COLO668 (cell line): ENCODE measurements around the gene SETSIP.
"Not testable (repeated sequence)": the region's sequence is repeated elsewhere in the genome, so short reads cannot be mapped to it uniquely, and the experiment has no call there.

ENCODE experiments used
- DNase-seq: peaks from one replicate; lab custom pipeline; 2025; ENCODE audit not compliant: unreplicated experiment; lab: John Stamatoyannopoulos, UW

Gene SETSIP

DNA sequence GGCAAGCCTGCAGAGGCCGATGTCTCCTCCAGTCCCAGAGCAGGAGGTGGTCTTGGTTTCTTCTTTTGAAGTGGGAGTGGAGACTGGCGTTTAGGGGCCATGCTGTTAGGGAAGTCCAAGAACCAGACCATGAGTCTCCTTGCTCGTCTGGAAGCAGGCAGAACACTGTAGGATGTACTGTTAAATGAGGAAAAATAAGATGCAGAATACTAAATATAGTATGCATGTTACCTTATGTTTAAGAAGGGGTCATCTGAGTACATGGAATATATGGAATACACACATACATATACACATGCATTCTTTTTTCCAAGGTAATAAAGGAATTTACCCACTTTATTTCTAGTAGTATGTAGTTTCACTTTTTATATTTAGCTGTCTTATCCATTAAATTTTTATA lies at the start of gene SETSIP:
TSS of gene SETSIP (minus strand) at position 101 of the 400 bp plus-strand sequence. CDS start at position 101, 0 bp downstream.
- no peak for DNase-seq

DNA sequence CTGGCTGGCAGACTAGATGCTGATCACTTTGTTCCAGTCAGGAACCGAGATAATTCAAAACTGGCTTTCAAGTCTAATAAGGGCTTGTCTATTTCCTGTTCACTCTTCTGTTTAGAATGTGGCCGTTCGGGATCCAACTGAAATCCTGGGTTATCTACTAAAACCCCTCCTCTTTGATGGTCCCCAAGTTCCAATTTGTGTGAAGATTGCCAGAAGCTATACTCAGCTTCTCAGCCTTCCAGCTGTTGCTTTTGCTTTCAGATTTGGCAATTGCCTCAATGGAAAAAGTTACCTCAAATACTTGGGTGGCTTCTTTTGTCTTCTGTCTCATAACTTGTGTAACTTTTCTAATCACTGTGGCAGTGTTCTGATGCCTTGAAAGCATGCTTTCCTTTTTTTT lies 48.7 kb upstream of the SETSIP start:
- DNase-seq = no peak

- no peak for DNase-seq
Measured at GRCh38 chr1:92118826-92119225, 43.6 kb upstream of the SETSIP start.

- no peak for DNase-seq
Measured at GRCh38 chr1:92117526-92117925, 42.3 kb upstream of the SETSIP start.

DNA sequence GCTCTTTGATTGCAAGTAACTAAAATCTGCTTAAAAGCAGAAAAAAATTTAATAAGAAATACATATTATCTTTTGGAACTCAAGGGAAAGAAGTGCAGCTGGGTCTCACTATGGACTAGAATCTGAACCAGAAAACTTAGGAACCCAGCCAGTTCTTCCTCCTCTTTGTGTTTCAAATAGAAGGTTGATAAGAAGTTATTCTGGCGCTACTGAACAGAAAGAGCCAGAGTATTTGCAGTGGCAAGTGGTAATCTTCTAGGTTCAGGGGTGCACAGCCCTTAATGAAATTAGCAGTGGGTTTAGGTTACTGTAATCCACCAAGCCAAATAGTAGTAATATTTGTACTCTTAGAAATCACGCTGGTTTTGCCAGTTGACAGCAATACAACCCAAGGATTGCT lies 33.4 kb upstream of the SETSIP start:
- DNase-seq = no peak

GRCh38 chr1:92105546-92106081 lies 30.4 kb upstream of the SETSIP start:
- DNase-seq = no peak

DNA sequence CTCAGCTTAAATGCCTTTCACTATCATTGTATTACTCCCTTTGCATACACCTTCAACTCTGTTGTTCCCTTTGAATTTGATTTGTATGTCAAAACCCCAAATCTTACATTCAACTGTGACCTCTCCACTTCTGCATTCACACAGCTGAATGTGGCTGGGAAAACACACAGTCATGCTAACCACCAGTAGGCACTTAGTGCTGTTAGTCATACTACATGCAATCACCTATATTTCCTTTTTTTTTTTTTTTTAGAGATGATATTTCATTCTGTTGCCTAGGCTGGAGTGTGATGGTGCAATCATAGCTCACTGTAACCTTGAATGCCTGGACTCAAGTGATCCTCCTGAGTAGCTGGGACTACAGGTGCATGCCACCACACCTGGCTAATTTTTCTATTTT lies 21.1 kb upstream of the SETSIP start:
- DNase-seq = no peak

DNA sequence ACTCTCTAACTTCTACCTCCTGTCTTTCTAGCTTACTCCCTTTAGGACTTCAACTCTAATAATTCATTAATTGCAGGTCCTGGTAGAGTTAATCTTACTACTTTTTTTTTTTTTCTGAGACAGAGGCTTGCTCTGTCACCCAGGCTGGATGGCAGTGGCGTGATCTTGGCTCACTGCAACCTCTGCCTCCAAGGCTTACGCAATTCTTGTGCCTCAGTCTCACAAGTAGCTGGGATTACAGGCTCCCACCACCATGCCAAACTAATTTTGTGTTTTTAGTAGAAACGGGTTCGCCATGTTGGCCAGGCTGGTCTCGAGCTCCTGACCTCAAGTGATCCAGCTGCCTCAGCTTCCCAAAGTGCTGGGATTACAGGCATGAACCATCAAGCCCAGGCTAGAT lies 20.7 kb upstream of the SETSIP start:
- no peak for DNase-seq

- DNase-seq = no peak
Measured at GRCh38 chr1:92094595-92094994, 19.4 kb upstream of the SETSIP start.

DNA sequence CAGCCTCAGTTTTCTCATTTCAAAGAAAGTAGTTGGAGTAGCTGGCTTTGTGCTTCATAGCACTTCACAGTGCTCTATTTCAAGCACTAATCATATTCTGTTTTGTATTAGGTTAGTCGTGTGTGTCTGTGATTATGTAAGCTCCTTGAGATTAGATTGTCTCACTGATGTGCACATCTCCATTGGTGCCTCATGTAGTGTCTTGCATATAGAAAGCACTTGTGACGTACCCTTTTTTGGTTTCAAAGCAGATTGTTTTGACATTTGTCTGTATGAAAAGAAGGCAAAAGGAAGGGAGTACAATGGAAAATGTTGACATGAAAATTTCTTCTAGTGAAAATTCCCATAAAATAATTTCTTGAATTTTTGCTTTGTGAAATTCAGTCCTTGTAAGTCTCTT lies 18.9 kb upstream of the SETSIP start:
- DNase-seq = no peak

DNA sequence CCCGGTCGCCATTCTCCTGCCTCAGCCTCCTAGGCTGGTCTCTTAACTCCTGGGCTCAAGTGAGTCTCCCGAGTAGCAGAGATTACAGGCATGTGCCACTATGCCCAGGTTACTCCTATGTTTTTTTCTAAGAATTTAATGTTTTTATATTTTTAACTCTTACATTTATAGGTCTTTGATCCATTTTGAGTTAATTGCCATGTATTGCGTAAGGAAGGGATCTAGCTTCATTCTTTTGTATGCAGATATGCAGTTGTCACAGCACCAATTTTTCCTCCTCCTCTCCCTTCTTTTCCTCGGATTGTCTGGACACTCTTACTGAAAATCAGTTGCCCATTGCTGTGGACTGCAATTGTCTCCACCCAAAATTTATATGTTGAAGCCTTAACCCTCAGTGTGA lies 16.4 kb upstream of the SETSIP start:
- no peak for DNase-seq

- no peak for DNase-seq
Measured at GRCh38 chr1:92087542-92087941, 12.3 kb upstream of the SETSIP start.

- DNase-seq = no peak
Measured at GRCh38 chr1:92085727-92086126, 10.5 kb upstream of the SETSIP start.

- no peak for DNase-seq
Measured at GRCh38 chr1:92084651-92085050, 9.4 kb upstream of the SETSIP start.

DNA sequence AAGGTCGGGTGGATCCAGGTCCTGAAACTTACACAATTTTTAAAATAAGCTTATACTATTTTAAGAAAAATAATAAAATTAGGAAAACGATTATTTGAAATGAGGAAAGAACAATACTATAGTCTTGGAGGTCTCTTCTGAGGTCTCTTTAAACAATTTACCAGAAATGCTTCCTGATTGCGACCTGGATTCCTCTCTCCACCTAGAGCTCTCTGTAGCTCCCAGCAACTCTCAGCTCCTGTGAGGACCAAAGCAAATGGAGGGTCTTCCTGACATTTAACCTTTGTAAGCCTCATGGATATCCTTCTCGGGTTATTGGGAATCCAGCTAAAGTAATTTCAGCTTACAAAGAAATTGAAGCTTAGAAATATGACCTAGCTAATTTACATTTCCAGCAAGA lies 5.8 kb upstream of the SETSIP start:
- no peak for DNase-seq

DNA sequence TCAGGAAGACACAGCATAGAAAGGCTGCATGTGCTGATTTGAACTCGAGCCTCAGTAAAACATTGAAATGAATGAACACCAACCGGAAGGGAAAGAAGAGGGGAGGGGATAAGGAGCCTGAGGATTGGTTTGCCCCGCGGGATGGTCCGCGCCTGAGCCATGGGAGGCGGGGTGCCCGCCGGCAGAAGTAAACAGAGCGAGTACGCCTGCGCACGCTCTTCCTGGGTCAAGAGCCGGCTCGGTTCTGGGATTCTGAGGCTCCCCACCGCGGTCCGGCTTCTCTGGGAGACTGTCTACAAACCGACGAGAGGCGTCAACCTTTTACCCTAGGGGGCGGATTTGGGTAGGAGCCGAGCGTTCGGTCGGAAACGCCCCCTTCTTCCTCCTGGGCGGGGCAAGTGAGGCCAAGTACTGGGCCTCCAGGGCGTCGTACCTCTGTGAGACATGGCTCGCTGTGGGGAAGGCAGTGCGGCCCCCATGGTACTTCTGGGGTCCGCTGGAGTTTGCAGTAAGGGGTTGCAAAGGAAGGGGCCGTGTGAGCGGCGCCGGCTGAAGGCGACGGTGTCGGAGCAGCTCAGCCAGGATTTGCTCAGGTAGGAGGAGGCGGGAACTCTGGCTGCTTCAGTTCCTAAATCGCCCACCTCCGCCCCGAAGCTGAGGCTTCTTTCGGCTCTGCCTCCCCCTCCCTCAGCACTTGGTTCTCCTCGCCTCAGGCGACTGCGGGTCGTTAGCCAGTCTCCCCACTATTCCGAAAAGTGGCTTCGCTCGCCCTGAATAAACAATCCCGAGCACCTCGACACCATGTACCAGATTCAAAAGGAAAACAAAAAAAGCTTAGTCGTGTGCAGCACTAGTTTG lies 5.1 kb upstream of the SETSIP start, which contains the start of gene BTBD8:
TSS of gene BTBD8 (plus strand) at position 218 of the 858 bp plus-strand sequence. CDS start at position 445, 227 bp downstream.
- DNase-seq = peak; percentile 82

DNA sequence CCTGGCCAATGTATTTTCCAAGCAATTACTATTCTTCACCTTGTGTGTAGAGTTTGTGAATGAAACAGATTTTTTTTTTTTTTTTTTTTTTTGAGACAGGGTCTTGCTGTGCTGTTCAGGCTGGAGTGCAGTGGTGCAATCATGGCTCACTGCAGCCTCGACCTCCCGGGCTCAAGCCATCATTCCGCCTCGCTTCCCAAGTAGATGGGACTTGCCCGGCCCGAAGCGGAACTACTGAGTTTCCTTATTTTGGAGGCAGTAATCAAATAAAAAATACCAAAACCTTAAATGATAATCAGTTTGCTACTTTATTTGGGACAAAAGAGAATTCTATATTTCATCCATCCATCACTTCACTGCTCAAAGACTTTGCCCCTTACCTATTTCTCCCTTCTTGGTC lies 4.2 kb upstream of the SETSIP start:
- DNase-seq = no peak

GRCh38 chr1:92078077-92078476 lies 2.9 kb upstream of the SETSIP start:
- DNase-seq = not testable (repeated sequence)

- no peak for DNase-seq
Measured at GRCh38 chr1:92076363-92076762, 1.2 kb upstream of the SETSIP start.

GRCh38 chr1:92074446-92074845 lies 765 bp downstream of the SETSIP start:
- not testable (repeated sequence) for DNase-seq

DNA sequence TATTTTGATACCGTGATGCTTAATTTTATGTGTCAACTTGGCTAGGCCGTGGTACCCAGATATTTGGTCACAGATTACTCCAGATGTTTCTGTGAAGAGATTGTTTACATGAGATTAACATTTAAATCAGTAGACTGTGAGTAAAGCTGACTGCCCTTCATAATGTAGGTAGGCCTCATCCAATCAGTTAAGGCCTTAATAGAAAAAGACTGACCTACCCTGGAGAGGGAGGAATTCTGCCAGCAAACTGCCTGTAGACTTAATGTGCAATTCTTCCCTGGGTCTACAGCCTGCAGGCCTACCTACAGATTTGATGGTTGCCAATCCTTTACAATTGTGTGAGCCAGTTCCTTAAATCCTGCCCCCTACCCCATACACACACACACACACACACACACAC lies 4.3 kb downstream of the SETSIP start:
- DNase-seq = no peak

DNA sequence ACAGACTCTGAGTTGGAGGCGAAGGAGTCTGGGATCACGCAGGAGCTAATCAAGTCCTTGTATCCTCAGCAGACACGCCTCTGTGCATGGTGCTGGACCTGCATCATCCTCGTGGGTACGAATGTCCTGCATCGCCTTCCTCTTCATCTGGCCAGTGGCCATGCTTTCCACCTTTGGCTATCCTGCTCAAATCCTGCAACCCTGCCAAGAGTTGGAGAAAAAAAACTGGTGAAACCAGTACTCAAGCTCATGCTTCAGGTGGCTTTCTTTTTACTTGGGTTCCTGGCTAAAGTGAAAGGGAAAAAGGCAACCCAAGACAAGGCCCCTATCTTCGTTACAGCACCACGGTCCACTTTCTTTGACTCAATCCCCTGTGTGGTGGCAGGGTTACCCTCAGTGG lies 8.9 kb downstream of the SETSIP start:
- no peak for DNase-seq

DNA sequence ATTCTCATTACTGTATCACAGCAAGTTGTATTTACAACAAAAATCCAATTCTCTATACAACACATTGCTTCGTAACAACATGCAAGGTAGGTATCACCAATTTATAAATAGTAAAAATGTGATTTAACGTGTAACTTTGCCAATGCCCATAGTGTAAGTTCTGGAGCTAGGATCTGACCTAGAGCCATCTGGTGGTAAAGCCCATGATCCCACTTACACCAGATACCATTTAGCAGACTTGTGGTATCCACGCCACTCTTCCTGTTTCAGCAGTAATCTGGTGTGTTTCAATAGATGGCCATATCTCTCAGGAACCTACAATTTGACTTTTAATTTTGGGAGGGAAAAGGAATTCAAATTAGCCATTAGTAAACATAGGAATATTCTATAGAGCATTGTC lies 10.2 kb downstream of the SETSIP start:
- DNase-seq = no peak
